HFF-Myc (cell line): ENCODE results near the gene GTF3A.
A peak's percentile ranks its signal among the peaks of the same experiment; 100 is the strongest.

Experiments used
- DNase-seq: peaks from one replicate; pipeline ENCODE4 v3.0.0-alpha.2; 2011; ENCODE audit warnings: low read depth; ENCODE audit errors: extremely low read depth
- H3K4me3 ChIP-seq: replicated peaks from 2 replicates; pipeline ENCODE4 v1.5.1; 2011; ENCODE audit warnings: low read depth, mild to moderate bottlenecking, control low read depth, low read length
- TF ChIP-seq, protein P1 (sequence below): IDR thresholded peaks from 2 replicates; pipeline ENCODE4 v1.5.1; 2012; ENCODE audit warnings: mild to moderate bottlenecking, low read depth, low read length, control low read depth; ENCODE audit errors: missing control alignments

GTF3A gene

DNA sequence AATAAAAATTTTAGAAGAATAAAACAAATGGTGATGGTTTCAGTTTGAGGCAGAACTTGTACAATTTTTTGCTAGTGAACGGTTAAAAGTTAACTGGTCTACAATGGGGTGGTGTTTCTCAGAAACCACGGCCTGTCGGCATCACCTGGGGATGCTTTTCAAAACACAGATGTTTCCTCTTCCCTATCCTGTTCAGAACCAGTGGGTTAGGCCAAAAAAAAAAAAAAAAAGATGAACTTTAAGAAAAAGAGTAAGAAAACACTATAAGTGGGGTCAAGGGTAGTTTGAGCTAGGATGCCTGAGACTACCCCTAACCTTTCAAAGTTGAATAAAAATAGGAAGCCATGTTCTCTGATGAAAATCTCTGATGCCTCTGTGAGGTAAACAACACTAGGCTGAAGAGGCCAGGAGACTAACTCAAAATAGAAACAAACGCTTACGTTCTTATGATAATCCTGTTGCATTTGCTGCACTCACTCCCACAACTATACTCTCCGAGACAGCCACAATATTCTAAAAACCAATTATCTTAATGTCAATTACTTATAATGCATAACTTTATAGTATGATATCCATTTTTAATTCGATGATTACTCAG is 22.7 kb downstream of the GTF3A start:
- no peak for DNase-seq
- TF ChIP-seq, protein P1, sequence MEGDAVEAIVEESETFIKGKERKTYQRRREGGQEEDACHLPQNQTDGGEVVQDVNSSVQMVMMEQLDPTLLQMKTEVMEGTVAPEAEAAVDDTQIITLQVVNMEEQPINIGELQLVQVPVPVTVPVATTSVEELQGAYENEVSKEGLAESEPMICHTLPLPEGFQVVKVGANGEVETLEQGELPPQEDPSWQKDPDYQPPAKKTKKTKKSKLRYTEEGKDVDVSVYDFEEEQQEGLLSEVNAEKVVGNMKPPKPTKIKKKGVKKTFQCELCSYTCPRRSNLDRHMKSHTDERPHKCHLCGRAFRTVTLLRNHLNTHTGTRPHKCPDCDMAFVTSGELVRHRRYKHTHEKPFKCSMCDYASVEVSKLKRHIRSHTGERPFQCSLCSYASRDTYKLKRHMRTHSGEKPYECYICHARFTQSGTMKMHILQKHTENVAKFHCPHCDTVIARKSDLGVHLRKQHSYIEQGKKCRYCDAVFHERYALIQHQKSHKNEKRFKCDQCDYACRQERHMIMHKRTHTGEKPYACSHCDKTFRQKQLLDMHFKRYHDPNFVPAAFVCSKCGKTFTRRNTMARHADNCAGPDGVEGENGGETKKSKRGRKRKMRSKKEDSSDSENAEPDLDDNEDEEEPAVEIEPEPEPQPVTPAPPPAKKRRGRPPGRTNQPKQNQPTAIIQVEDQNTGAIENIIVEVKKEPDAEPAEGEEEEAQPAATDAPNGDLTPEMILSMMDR: no peak
- H3K4me3 ChIP-seq: no peak overlapping the region

DNA sequence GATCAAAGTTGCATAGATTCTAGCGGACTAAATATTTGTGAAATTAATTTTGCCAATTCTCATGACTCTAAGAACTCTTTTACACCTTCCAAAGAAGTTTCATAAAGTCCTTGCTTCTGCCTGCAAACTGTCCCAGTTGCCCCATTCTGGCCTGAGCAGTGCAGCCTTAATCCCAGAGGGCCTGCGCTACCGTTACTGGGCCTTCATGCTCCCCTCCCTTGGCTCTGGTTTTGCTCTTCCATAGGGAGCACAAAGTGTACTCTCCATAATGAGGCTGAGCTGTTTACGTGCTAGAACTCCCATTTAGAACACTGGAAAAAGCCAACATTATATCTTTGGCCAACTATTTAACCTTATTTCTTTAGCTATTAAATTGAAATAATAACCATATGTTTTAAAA is 23.9 kb downstream of the GTF3A start:
- DNase-seq: no peak
- TF ChIP-seq, protein P1: no peak
- no peak overlapping the region for H3K4me3 ChIP-seq

DNA sequence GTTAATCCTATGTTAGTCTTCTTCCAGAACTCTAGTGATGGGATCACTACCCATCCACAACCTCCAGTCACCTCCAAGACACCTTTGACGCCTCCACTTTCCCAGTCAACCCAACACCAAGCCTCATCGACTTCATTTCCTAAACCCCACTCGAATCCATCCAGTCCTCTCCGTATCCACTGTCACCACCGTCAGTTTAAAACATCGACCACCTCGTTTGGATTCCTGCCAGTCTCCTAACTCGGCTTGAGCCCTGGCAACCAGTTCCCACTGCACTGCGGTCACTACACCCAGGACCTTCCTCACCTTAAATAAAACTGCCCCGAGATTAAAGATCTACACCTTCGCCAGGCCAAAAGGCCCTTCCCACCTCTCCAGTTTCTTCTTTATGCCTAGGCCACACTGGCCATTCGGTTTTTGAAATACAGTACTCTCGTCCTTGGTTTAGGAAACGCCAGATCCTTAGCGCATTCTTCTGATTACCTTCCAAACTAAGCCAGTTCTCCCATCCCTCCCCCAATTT is 24.7 kb downstream of the GTF3A start:
- no peak for DNase-seq
- TF ChIP-seq, protein P1: no peak
- H3K4me3 ChIP-seq: peak overlapping the region; percentile 84

DNA sequence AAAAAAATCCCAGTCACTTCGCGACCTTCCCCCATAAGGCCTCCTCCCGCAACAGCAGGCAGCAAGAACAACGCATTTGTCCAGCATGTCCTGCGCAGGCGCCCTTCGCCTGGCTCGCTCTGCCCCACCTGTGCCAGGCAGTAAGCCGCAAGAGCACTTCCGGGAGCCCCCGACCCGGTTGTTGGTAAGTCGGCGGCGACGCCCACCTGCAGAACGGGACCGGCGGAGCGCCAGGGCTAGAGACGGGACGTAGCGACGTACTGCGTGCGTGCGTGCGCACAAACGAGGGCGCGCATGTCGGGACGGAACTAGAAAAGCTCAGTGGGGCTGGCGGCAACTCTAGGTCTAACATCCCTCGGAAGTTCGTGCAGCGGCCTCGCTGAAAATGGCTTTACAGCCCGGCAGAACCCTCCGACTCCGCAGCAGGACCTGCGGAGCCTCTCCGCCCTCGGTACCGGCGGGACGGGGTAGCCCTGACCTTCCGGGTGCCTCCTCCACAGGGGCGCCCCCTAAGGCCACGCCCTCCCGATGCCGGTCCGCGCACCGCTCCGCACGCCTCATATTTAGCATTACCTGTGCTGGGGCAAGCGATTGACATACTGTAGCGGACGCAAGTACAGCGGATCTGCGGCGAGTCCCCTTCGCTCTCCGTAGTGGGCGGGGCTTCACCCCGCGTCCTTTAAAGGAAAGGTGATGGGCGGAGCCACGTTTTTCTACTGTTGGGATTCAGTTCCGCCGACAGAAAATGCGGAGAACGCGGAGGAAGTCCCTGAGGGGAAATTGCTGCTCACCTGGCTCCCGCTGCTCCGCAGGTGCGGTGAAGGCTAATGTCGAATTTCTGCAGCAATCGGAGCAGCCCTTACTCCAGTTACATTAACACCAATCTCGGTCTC is 25.8 kb downstream of the GTF3A start, which contains the start of gene MTIF3:
Gene MTIF3, minus strand, starts transcription at position 629 of the 893 bp plus-strand sequence. CDS start 10,116 bp downstream, outside the sequence.
- peak; percentile 61 for DNase-seq
- TF ChIP-seq, protein P1: no peak
- H3K4me3 ChIP-seq: peak within 1 kb of the TSS; percentile 84

GRCh38 chr13:27450921-27451471 is 26.6 kb downstream of the GTF3A start:
- TF ChIP-seq, protein P1: no peak
- peak overlapping the region; percentile 84 for H3K4me3 ChIP-seq
- no peak for DNase-seq

GRCh38 chr13:27455331-27455855 is 31.0 kb downstream of the GTF3A start:
- H3K4me3 ChIP-seq: no peak overlapping the region
- DNase-seq: no peak
- TF ChIP-seq, protein P1: no peak
